RKO (cell line): ENCODE data around the gene NDST1.

Experiments used
- DNase-seq: peaks from one replicate; pipeline ENCODE4 v3.0.0-alpha.2; 2016; ENCODE audit warnings: low spot score

NDST1 gene

DNA sequence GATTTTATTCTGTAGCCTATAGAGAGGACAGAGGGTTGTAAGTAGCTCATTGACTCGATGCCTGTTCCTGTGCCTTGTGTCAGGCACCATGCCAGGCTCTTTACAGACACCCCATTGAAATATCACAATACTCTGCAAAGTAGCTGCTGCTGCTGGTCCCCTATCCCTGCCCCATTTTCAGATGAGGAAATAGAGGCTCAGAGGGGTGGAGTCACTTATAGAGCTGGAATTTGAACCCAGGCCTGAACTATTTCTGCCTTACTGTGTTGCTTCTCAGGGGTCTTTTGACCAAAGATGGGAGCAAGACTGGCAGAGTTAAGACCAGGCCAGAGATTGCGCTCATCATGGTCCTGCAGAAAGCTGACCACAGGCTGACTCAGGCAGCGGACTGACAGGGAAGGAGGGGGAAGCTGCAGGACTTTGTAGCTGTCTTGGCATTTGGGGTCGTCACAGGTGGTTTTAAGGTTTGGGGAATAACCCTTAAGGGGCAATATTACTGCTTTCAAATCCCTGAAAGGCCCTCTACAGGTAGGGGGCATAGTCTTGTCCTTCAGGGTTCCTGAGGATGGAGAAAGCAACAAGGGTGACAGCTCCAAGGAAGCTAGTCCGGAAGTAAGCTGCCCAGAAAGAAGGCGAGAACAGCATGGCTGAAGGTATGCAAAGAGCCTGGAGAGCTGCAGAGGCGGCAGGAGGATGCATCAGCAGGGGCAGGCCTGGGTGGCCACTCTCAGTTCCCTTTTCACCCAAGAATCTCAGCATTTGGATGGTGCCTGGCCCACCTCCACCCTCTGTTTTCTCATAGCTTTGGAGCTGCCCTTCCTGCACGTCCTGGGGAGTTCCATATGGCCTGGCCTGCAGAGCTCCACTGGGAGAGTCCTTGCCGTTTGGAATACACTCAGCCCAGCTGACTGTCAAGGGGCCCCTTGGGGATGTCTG lies 18.3 kb upstream of the NDST1 start:
- no peak for DNase-seq

- DNase-seq: no peak
Observed at GRCh38 chr5:150490296-150490669, 17.6 kb upstream of the NDST1 start.

DNA sequence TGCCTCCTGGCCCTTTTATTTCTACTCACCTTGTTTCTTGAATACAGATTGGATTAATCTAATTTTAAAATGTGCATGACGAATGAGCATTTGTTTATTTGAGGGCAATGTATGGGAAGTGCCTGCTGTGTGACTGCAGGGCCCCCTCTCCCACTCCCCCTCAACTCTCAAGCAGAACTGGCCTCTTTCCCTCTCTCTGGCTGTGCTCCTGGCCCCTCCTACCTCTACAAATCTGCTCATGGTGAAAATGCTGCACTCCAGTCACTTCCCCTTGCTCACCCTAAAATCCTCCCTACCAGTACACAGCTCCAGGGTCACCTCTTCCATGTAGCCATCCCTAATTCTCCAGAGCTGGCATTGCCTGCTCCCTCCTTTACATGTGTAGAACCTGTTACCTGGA lies 17.2 kb upstream of the NDST1 start:
- DNase-seq: no peak

DNA sequence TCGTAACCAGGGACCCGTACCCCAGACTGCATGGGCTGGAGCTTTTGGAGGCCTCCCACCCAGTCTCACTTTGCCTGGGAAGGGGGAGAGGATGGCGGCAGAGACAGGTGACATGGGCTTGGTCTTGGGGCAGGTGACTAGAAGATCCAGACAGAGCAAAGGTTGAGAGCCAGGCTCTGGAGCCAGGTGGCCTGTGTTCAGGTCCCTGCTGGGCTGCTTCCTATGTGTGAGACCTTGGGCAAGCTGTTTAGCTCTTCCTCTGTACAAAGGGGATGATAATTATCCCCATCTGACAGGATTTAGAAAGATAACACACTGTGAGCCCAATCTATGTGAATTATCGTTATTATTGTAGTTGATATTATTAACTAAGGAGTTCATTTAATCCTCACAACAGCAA lies 16.1 kb upstream of the NDST1 start:
- DNase-seq: no peak

GRCh38 chr5:150492621-150493020 lies 15.3 kb upstream of the NDST1 start:
- DNase-seq: no peak

DNA sequence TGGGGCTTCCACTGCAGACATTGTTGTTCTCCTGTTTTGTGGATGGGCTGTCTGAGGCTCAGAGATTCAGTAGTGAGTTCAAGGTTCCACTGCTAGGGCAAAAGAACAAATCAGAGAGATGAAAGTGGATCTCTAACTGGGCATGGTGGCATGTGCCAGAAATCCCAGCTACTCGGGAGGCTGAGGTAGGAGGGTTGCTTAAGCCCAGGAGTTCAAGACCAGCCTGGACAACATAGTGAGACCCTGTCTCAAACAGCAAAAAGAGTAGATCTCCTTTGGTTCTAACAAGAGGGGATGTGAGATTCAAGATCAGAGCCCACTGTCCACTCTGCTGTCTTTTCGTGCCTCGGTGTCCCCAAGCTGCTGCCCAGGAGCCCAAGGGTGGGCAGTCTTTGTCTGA lies 11.8 kb upstream of the NDST1 start:
- DNase-seq: no peak

- no peak for DNase-seq
Observed at GRCh38 chr5:150496534-150496933, 11.4 kb upstream of the NDST1 start.

DNA sequence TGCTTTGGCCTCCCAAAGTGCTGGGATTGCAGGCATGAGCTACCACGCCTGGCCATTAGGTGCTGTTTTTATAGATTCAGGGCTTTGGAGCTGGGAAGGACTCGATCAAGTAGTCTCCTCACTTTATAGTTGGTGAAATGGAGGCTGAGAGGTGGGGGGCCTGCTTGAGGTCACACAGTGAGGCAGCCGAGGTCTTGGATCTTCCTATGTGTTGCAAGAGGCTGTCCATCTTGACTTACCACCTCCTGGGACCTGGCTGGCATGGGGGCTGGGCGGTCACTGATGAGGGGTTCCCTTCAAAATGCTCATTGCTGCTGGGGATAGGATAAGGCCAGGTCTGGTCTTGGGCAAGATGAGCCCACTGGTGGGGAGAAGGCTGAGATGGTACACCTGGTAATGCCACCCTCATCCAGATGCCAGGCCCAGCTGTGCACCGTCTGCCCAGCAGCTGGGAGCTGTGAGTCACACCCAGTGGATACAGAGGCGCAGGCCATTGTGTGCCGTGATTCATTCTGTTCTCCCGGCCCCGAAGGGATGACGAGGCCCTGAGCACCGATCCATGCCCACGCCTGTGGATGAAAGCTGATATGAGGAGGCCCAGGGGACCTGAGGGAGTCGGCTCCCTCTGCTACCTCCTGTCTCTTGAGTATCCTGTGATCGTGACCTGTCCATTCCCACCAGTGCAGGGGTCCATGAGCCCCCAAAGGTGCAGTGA lies 10.5 kb upstream of the NDST1 start:
- peak; percentile 95 for DNase-seq

DNA sequence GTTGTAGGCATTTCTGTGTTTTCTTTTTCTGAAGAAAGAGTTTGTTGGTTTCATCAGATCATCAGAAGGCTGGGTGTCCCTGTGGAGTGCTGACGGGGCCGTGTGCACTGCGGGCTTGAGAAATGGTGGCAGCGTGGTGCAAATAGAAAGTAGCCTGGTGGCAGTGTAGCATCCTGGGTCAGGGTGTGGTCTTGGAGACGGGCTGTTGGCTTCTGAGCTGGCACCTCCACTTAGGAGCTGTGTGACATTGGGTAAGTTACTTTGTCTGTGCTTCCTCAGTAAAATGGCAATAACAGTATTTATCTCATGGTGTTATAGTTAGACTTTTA lies 10.0 kb upstream of the NDST1 start:
- no peak for DNase-seq

DNA sequence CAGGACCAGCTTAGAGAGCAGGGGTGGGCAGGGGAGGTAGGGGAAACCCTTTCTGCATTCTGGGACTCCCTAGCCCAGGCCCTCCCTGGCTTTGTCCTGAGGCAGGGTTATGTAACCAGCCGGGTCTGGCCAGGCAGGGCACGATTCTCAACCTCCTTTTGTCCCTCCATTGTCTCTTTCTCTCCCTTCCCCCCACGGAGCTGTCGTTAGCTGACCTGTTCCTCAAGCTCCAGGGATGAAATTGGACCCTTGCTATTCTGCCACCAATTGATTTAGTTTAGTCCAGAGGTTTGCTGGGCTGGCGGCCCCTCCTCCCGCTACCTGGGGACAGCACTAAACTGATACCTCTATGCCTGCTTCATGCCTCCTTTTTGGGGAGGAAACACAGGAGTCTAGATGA lies 9.4 kb upstream of the NDST1 start:
- DNase-seq: no peak

- no peak for DNase-seq
Observed at GRCh38 chr5:150498971-150499370, 9.0 kb upstream of the NDST1 start.

- DNase-seq: no peak
Observed at GRCh38 chr5:150499437-150499956, 8.4 kb upstream of the NDST1 start.

DNA sequence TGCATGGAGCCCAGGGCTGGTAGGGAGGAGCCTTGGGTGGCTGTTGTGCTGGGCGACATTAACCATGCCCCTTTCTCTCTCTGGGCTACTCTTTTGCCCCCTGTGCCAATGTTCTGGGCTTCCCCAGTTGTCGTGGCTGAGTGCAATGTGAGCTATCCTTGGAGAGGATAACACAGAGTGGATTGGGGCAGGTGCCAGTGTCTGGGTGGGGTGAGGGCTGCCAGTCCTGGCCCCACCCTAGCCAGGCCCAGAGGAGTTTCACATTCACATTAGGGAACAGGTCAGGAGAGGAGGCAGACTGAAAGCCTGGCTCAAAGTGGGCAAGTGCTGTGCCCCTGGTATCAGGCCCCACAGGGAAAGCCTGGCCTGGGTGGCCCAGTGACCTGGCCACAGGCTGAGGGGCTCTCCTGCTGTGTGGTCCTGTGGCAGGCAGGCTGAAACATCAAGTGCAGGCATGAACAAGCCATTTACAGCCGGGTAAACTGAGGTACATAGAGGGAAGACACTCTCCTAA lies 7.5 kb upstream of the NDST1 start:
- DNase-seq: no peak

GRCh38 chr5:150500905-150501304 lies 7.0 kb upstream of the NDST1 start:
- DNase-seq: no peak

DNA sequence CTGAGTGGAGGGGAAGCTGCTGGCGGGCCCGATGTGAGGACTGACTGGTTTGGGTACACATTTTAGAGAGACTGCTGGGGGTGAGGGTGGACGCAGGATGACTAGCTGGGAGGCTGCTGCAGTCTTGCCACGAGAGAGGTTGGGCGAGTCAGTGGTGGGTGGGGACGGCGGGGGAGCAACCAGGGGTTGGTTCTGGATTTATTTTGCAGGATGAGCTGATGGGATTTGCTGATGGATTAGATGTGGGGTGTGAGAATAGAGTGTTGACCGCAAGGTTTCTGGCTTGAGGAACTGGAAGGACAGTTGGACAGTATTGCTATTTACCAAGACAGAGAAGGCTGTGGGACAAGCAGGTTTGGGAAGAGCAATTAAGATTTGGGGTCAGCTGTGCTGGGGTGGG lies 5.8 kb upstream of the NDST1 start:
- no peak for DNase-seq

DNA sequence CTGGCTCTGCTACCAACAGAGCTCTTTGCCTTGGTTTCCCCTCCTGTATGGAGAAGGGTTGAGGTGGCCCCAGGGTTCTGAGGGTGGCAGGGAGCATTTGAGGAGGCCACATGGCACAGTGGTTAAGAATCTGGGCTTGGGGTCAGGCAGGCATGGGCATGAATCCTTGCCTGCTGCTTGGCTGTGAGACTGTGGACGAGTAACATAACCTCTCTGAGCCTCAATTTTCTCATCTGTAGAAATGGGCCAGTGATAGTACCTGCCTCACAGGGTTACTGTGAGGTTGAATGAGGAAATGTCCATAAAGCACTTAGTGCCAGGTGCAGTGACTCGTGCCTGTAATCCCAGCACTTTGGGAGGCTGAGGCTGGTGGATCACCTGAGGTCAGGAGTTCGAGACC lies 5.1 kb upstream of the NDST1 start:
- no peak for DNase-seq

DNA sequence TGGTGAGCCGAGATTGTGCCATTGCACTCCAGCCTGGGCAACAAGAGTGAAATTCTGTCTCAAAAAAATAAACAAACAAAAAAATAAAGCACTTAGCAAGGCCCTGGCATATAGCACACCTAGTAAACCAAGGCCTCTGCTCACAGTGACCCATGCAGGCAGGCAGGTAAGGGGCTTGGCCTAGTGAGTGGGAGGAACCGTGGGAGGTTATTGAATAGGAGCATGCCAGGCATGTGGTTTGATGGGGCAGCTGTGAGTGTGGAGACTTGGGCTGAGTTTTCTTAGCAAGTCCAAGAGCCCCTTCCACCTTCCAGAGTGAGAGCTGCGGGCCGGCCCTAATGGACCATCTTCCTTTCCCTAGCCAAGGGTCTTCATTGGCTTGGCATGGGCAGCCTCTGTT lies 4.5 kb upstream of the NDST1 start:
- no peak for DNase-seq

GRCh38 chr5:150503977-150504620 lies 3.8 kb upstream of the NDST1 start:
- no peak for DNase-seq

- no peak for DNase-seq
Observed at GRCh38 chr5:150505041-150505511, 2.9 kb upstream of the NDST1 start.

DNA sequence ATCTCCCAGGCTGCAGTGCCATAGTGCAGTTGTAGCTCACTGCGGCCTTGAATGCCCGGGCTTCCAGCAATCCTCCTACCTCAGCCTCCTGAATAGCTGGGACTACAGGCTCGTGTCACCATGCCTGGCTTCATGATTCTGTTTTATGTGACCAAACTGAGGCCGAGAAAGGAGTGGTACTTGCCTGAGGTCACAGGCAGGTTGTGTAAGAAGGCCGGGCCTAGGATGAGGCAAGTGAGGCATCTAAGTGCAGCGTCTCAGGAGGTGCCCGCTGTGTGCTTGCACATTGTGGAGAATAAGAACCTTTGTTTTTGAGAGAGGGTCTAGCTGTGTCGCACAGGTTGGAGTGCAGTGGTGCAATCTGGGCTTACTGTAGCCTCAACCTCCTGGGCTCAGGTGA lies 2.1 kb upstream of the NDST1 start:
- no peak for DNase-seq

DNA sequence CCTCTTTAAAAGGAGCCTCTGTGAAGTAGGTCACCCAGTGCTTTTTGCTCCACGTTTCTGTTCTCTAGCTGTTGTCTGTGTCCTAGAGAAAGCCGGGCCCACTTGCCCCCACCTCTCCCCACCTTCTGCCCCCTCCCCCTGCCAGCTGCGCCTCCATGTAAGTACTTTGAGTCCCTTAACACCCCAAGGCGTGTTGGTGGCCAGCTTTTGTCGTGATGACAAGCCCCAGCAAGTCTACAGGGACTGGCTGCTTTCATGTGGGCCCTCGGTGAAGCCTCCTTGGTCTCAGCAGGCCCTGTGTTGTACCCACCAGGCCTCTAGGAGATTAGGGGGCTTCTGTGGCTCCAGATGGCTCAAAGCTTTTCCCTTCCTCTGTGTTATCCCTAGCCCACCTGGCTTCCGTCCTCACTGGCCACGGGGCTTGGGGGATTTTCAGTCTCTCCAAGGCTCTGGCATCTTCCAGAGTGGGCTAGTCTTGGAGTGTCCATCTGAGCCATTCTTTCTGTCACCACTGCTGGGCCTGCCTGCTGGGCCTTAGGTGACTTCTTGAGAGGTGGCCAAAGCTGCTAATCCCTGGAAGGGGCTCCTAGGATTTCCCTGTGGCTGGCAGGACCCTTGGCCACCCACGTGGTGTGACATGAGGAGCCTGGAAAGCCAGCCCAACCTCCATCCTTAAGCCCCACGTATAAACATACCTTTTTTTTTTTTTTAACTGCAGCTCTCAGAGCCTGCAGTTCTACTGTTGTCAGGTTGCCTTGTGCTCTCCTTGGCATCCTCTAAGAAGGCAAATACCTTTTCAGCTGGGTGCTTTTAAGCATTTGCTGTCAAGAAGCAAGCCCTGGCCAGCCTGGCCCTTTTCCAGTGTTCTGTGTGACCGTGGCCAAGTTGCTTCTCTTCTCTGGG lies 1.1 kb upstream of the NDST1 start:
- DNase-seq: no peak

DNA sequence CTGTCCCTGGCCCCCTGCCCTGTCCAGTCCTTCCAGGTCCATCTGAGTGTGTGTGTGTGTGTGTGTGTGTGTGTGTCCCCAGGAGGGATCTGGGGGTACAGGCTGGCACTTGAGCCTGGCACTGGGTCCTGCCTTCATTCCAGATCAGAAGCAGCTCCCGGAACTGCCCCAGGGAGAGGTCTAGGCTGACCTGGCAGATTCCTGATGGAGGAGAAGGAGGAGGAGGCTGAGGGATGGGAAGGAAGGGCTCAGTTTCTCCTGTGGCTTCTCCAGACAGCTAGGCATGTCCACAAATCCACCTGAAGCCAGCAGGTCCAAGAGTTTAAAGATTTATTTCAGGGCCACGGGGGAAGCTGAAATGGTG lies 328 bp downstream of the NDST1 start:
- DNase-seq: no peak
